CD14-positive monocyte (primary cell): ENCODE measurements around the gene ACSL6. TPM values are rescaled to one million over a fixed set of nuclear protein-coding genes. Genes with fewer than 3 reads are reported as not detected.
A peak's percentile ranks its signal among the peaks of the same experiment; 100 is the strongest.

ENCODE experiments used
- DNase-seq, 3 donors: peaks; one replicate each; pipeline ENCODE4 v3.0.0-alpha.2; 2011 to 2022
- H2AFZ ChIP-seq: 2 replicates; pipeline ENCODE4 v1.6.0; 2012; ENCODE audit warnings: mild to moderate bottlenecking, low read depth, low read length, inconsistent platforms; ENCODE audit not compliant: insufficient read depth, poor library complexity, severe bottlenecking
- H3K27ac ChIP-seq, 2 donors: 1 replicate in 1 of 2; 2 replicates in 1 of 2; pipeline ENCODE4 v1.5.1; 2012 to 2013; ENCODE audit warnings: low read length in 2 of 2, control low read depth in 1 of 2, inconsistent platforms in 1 of 2, low read depth in 1 of 2, mild to moderate bottlenecking in 1 of 2
- H3K27me3 ChIP-seq, 2 donors: one replicate each; pipeline versions ENCODE4 v1.6.0 to v1.6.1; 2011 to 2013; ENCODE audit warnings: low read length in 2 of 2; ENCODE audit not compliant: control insufficient read depth in 2 of 2, insufficient read depth in 2 of 2
- H3K36me3 ChIP-seq, 2 donors: replicated peaks in 1 of 2; 1 replicate in 1 of 2; 2 replicates in 1 of 2; pipeline versions ENCODE4 v1.5.1 to v1.6.1; 2012 to 2013; ENCODE audit warnings: low read length in 2 of 2, control low read depth in 1 of 2, inconsistent platforms in 1 of 2, mild to moderate bottlenecking in 1 of 2; ENCODE audit not compliant: insufficient read depth in 2 of 2, control insufficient read depth in 1 of 2
- H3K4me1 ChIP-seq, 2 donors: 1 replicate in 1 of 2; 2 replicates in 1 of 2; pipeline versions ENCODE4 v1.5.1 to v1.6.1; 2012 to 2013; ENCODE audit warnings: low read length in 2 of 2, control low read depth in 1 of 2, inconsistent platforms in 1 of 2, mild to moderate bottlenecking in 1 of 2, moderate library complexity in 1 of 2; ENCODE audit not compliant: insufficient read depth in 2 of 2, control insufficient read depth in 1 of 2
- H3K4me2 ChIP-seq: replicated peaks from 2 replicates; pipeline ENCODE3; 2012; ENCODE audit warnings: low read length, moderate library complexity, mild to moderate bottlenecking; ENCODE audit not compliant: poor library complexity, severe bottlenecking; ENCODE audit errors: extremely low read depth
- H3K4me3 ChIP-seq, 3 experiments: fragments of 200-600 bp in 1 of 3; sonication (generic) in 1 of 3; replicated peaks in 1 of 3; 1 replicate in 2 of 3; 2 replicates in 1 of 3; pipeline ENCODE4 v1.5.1; 2011 to 2013; ENCODE audit warnings: low read length in 3 of 3, mild to moderate bottlenecking in 3 of 3, control low read depth in 2 of 3, low read depth in 2 of 3, inconsistent platforms in 1 of 3, moderate library complexity in 1 of 3
- H3K79me2 ChIP-seq: 2 replicates; pipeline ENCODE4 v1.6.0; 2012; ENCODE audit warnings: mild to moderate bottlenecking, control low read depth, inconsistent platforms, low read length, moderate library complexity; ENCODE audit not compliant: insufficient read depth
- H3K9ac ChIP-seq: 2 replicates; pipeline ENCODE4 v1.6.0; 2017; ENCODE audit warnings: low read length, mild to moderate bottlenecking; ENCODE audit not compliant: insufficient read depth, poor library complexity, severe bottlenecking
- H3K9me3 ChIP-seq, 2 donors: replicated peaks in 1 of 2; 1 replicate in 1 of 2; 2 replicates in 1 of 2; pipeline versions ENCODE4 v1.5.1 to v1.6.1; 2012 to 2013; ENCODE audit warnings: low read length in 2 of 2, control low read depth in 1 of 2; ENCODE audit not compliant: control insufficient read depth in 1 of 2, insufficient read depth in 1 of 2
- H4K20me1 ChIP-seq: 2 replicates; pipeline ENCODE4 v1.6.0; 2012; ENCODE audit warnings: mild to moderate bottlenecking, low read length, control low read depth, moderate library complexity; ENCODE audit not compliant: insufficient read depth
- H3K27ac Mint-ChIP-seq, 7 donors: one replicate each; pipeline ENCODE4 v1.8.0; 2020; ENCODE audit warnings: mild to moderate bottlenecking in 7 of 7, mixed read lengths in 7 of 7, moderate library complexity in 6 of 7, inconsistent platforms in 2 of 7
- H3K27me3 Mint-ChIP-seq, 3 donors: one replicate each; pipeline ENCODE4 v1.8.0; 2021 to 2022; ENCODE audit warnings: low read depth in 3 of 3, mild to moderate bottlenecking in 3 of 3, mixed read lengths in 3 of 3, moderate library complexity in 3 of 3, inconsistent platforms in 1 of 3
- H3K36me3 Mint-ChIP-seq, 2 donors: one replicate each; pipeline ENCODE4 v1.8.0; 2020; ENCODE audit warnings: mixed read lengths in 2 of 2, inconsistent platforms in 1 of 2, mild to moderate bottlenecking in 1 of 2
- H3K4me1 Mint-ChIP-seq: one replicate; pipeline ENCODE4 v1.8.0; 2020; ENCODE audit warnings: mild to moderate bottlenecking, mixed read lengths
- H3K4me3 Mint-ChIP-seq, 2 donors: one replicate each; pipeline ENCODE4 v1.8.0; 2020; ENCODE audit warnings: mild to moderate bottlenecking in 2 of 2, mixed read lengths in 2 of 2, moderate library complexity in 1 of 2
- H3K9me3 Mint-ChIP-seq, 7 donors: one replicate each; pipeline ENCODE4 v1.8.0; 2020 to 2022; ENCODE audit warnings: mixed read lengths in 7 of 7, mild to moderate bottlenecking in 6 of 7, moderate library complexity in 6 of 7, inconsistent platforms in 2 of 7
- WGBS: methylation state at CpG from one replicate; pipeline ENCODE4 v1.1.5; 2013; ENCODE audit warnings: missing lambda C conversion rate; ENCODE audit not compliant: insufficient coverage; 5-methylcytosine and 5-hydroxymethylcytosine counted together
- intact Hi-C, 2 donors: fragments of 100-400 bp; cut with micrococcal nuclease; formaldehyde crosslinking; loops; one replicate each; pipeline versions ENCODE4 v1.15.0 to v1.15.1; 2023
- polyA plus RNA-seq, 3 donors: library from polyadenylated mRNA; depleted of rRNA in 1 of 3; unstranded in 2 of 3; stranded (reverse) in 1 of 3; fragments of 300-500 nt in 2 of 3; fragments of >200 nt in 1 of 3; fragmentation: Illumina TruSeq in 2 of 3; gene quantifications; 1 replicate in 2 of 3; 2 replicates in 1 of 3; pipeline ENCODE4 v1.2.3, GENCODE V29; 2012 to 2021
- TF ChIP-seq, protein P1 (sequence below): fragments of 200-600 bp; IDR thresholded peaks from one replicate; pipeline ENCODE4 v1.8.0; 2022; ENCODE audit warnings: antibody characterized with exemption, mild to moderate bottlenecking

Gene ACSL6
- polyA plus RNA-seq, 3 donors: 0.45 TPM; not detected in 2

DNA sequence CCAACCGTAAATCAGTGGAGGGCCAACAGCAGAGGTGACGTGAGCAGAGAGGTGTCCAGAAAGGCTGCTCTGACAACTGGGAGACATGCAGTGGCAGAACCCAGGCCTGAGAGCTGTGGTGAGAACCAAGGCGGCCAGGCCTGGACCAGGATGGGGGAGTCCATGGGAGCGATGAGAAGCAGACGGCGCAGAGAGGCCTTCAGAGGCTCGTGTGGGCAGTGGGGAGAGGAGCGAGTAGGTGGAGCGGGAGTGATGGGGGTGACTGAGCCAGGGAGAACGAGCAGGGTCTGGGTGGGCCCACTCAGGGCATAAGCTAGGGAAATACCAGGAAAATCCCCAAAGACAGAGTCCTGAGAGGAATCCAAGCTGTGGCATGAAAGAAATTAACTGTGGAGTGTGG lies 41.1 kb upstream of the ACSL6 start:
- TF ChIP-seq, protein P1, sequence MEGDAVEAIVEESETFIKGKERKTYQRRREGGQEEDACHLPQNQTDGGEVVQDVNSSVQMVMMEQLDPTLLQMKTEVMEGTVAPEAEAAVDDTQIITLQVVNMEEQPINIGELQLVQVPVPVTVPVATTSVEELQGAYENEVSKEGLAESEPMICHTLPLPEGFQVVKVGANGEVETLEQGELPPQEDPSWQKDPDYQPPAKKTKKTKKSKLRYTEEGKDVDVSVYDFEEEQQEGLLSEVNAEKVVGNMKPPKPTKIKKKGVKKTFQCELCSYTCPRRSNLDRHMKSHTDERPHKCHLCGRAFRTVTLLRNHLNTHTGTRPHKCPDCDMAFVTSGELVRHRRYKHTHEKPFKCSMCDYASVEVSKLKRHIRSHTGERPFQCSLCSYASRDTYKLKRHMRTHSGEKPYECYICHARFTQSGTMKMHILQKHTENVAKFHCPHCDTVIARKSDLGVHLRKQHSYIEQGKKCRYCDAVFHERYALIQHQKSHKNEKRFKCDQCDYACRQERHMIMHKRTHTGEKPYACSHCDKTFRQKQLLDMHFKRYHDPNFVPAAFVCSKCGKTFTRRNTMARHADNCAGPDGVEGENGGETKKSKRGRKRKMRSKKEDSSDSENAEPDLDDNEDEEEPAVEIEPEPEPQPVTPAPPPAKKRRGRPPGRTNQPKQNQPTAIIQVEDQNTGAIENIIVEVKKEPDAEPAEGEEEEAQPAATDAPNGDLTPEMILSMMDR: no peak

DNA sequence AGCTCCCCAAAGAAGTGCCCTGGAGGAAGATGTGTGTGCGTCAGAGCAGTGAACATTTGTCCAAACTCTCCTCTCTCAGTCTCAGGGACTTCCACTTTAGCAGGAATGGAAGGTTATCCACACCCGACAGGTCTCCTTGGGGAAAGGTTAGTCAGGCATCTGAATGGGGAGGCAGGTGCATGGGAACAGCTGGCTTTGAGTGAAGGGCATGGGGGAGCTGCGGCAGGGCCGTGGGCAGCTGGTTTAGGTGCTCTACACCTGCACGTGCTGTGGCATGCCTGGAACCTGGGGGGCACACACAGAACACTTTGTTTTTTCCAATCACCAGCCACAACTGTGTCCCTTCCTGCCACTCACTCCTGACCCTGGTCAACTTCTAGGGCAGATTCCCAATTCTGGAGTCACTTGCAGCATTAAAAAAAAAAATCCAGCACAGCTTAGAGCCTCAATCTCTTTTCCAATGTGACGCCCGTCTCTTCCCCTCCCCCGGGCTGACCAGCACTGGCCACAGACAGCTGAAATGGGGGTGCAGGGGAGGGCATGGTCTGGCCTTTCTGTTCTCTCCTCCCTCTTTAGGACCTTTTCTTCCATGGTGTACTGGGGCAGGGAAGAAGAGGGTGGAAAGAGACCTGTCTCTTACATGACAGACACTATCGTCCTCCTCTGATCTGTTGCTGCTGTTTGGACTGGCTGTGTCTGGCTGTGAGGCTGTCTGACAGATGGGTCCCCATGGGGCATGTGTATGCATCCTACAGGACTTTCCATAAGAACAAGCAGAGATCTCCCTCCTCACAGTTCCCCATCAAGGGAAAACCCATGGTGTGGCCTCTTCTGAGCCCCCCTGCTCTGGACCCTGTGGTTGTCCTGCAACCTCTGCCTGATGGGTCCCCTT lies 39.4 kb upstream of the ACSL6 start:
- H3K4me2 ChIP-seq: no peak overlapping the region
- H3K4me1 ChIP-seq: peaks cover 0 to 8% of the 10 kb centered on the region in 2 donors
- H3K36me3 Mint-ChIP-seq: no peaks in the 10 kb centered on the region
- H3K27ac Mint-ChIP-seq: peak overlapping the region in 1 of 7 donors; percentile 8
- peaks cover 11% of the 10 kb centered on the region for H3K4me1 Mint-ChIP-seq
- TF ChIP-seq, protein P1: no peak
- no peaks in the 10 kb centered on the region for H4K20me1 ChIP-seq
- H3K27me3 ChIP-seq: no peaks in the 10 kb centered on the region
- peak overlapping the region in 1 of 2 donors; percentile 9 for H3K4me3 Mint-ChIP-seq
- no peaks in the 10 kb centered on the region for H3K79me2 ChIP-seq
- H3K27me3 Mint-ChIP-seq: peaks cover 8 to 20% (median 12%) of the 10 kb centered on the region in 3 donors
- WGBS: 91% methylated on average over 4 of the region's 9 CpGs
- no peak overlapping the region for H3K9ac ChIP-seq
- no peaks in the 10 kb centered on the region for H3K9me3 ChIP-seq
- no peak overlapping the region for H3K4me3 ChIP-seq
- no peak overlapping the region for H3K27ac ChIP-seq
- no peak overlapping the region for H2AFZ ChIP-seq
- intact Hi-C loops: no loop called here
- H3K36me3 ChIP-seq: no peaks in the 10 kb centered on the region
- H3K9me3 Mint-ChIP-seq: no peaks in the 10 kb centered on the region
- no peak for DNase-seq

More for the DNA sequence above, 41.1 kb upstream of the ACSL6 start:
- H3K4me1 ChIP-seq: peaks cover 0 to 8% of the 10 kb centered on the region in 2 donors
- Mint-ChIP-seq H3K9me3 (no peaks in the 10 kb centered on the region), H3K4me1 (peaks cover 11% of the 10 kb centered on the region), H3K27me3 (peaks cover 5 to 17% (median 12%) of the 10 kb centered on the region in 3 donors), H3K4me3 (no peak overlapping the region), H3K27ac (no peak overlapping the region), H3K36me3 (no peaks in the 10 kb centered on the region)
- WGBS: 93% methylated on average over 9 of the region's 10 CpGs
- H3K36me3 ChIP-seq: no peaks in the 10 kb centered on the region
- no peak for DNase-seq
- no peak overlapping the region for H3K27ac ChIP-seq
- no peak overlapping the region for H2AFZ ChIP-seq
- no peaks in the 10 kb centered on the region for H3K9me3 ChIP-seq
- H3K9ac ChIP-seq: no peak overlapping the region
- H3K79me2 ChIP-seq: no peaks in the 10 kb centered on the region
- no peak overlapping the region for H3K4me3 ChIP-seq
- H3K27me3 ChIP-seq: no peaks in the 10 kb centered on the region
- intact Hi-C loops: no loop called here
- no peaks in the 10 kb centered on the region for H4K20me1 ChIP-seq
- no peak overlapping the region for H3K4me2 ChIP-seq
